Uterus (tissue), 2 donors: ENCODE data around the gene MUC22.

ENCODE experiments used
- POLR2A ChIP-seq, 2 donors: fragments of 450-650 bp; IDR thresholded peaks; one replicate each; pipeline ENCODE4 v1.6.1; 2016; ENCODE audit warnings: antibody characterized with exemption in 2 of 2, mild to moderate bottlenecking in 1 of 2, moderate library complexity in 1 of 2
- TF ChIP-seq, protein P1 (sequence below), 4 experiments: fragments of 200-600 bp in 2 of 4; fragments of 450-650 bp in 2 of 4; sonication (generic) in 2 of 4; IDR thresholded peaks; one replicate each; pipeline ENCODE4 v1.5.1; 2016 to 2019; ENCODE audit warnings: antibody characterized with exemption in 4 of 4, mild to moderate bottlenecking in 2 of 4, moderate library complexity in 1 of 4

DNA sequence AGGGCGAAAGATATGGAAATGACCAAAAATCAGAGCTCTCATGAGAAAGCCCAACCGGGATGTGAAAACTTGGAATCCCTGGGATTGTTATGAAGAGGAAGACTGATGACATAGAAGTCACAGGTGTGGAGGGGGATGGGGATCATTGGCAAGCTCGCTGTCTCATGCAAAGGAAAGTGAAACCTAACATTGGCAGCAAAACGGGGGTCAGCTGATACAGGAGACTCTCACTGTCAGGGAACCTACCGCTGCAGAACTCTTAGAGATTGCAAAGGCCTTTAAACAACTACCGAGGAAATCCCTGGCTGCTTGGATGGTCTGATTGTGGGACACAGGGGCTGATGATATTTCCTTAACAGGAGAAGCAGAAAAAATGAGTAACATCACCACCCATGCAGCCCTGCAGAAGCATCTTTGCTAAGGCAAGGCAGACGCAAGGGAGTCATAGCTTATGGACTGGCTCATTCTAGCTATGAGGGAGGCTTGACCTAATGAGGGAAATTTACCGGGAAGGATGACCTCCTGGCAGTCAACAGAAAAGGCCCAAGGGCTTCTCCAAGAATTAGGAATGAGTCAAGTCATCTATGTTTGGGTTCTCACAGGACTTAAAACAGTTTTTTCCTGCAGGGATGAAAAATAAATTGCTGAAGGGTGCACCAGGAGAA, 19.7 kb upstream of the MUC22 start:
- TF ChIP-seq, protein P1, sequence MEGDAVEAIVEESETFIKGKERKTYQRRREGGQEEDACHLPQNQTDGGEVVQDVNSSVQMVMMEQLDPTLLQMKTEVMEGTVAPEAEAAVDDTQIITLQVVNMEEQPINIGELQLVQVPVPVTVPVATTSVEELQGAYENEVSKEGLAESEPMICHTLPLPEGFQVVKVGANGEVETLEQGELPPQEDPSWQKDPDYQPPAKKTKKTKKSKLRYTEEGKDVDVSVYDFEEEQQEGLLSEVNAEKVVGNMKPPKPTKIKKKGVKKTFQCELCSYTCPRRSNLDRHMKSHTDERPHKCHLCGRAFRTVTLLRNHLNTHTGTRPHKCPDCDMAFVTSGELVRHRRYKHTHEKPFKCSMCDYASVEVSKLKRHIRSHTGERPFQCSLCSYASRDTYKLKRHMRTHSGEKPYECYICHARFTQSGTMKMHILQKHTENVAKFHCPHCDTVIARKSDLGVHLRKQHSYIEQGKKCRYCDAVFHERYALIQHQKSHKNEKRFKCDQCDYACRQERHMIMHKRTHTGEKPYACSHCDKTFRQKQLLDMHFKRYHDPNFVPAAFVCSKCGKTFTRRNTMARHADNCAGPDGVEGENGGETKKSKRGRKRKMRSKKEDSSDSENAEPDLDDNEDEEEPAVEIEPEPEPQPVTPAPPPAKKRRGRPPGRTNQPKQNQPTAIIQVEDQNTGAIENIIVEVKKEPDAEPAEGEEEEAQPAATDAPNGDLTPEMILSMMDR (IDR thresholded peaks at IDR 0.05), result no peak
- no peak for TF ChIP-seq POLR2A (IDR thresholded peaks at IDR 0.05)
